ENCODE measurements around the gene OR5AC2.

GRCh38 chr3:98086873-98087272 lies at the start of gene OR5AC2:
- TF ChIP-seq FOXK2 (IDR thresholded peaks at IDR 0.05) (no peak), SUZ12 (IDR thresholded peaks at IDR 0.05) (no peak)
